Activated gamma-delta T cell treated with Interleukin-2 at 50 U/mL for 16 hours (primary cell): ENCODE results near the gene PLAC8L1.

ENCODE experiments used
- DNase-seq: peaks from one replicate; pipeline ENCODE4 v3.0.0-alpha.2; 2020

Gene PLAC8L1

DNA sequence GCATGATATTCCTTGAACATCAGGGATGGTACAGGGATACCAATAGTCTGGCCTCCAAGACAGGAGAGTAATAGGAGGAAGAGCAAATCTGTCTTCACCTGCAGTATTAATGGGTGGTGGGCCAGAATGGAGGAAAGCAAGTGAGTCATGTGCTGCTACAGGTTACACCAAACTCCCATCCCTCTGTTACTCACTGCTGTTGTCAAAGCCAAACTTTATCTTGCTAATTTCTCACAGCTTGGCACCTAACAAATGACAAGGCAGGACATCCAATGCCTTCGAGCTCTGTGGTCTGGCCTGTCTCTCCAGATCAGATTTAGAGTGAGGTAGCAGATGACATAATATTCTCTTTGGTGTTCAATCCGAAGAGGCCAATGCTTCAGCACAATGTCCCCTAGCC is 26.8 kb downstream of the PLAC8L1 start:
- no peak for DNase-seq

GRCh38 chr5:146076455-146076854 is 28.9 kb downstream of the PLAC8L1 start:
- DNase-seq, result no peak

DNA sequence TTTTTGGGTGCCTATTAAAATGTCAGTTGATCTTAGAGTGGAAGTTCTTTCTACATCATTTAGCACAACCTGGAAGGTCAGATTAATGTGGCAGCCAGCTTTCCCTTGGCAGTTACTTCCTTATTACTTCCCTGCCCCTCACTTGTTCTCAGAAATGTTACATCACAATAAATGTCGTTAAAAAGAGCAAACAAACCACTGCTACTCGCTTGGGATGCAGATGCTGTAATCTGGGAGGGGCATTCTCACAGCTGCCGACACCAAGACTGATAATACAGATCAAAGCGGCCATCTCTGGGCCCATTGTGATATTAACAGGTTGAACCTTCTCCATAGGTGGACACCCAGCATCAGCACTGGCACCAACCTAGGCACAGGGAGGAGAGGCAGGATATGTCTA is 29.3 kb downstream of the PLAC8L1 start:
- DNase-seq, result no peak

- DNase-seq, result no peak
Measured at GRCh38 chr5:146073239-146073900, 32.0 kb downstream of the PLAC8L1 start.

DNA sequence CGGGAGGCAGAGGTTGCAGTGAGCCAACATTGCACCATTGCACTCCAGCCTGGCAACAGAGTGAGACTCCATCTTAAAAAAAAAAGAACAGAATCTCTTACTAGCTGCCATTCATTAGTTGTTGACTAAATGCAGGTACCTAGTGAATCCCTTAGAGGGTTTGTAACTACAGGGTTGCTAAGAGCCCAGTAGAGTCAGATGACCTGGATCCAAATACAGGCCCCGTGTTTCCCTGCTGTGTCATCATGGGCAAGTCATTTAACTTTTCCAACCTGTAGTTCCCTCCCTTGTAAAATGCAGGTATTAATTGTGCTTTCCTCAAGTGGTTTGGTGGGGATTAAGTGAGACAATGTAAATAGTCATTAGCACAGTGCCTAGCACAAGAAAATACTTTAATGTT is 32.8 kb downstream of the PLAC8L1 start:
- DNase-seq, result no peak

DNA sequence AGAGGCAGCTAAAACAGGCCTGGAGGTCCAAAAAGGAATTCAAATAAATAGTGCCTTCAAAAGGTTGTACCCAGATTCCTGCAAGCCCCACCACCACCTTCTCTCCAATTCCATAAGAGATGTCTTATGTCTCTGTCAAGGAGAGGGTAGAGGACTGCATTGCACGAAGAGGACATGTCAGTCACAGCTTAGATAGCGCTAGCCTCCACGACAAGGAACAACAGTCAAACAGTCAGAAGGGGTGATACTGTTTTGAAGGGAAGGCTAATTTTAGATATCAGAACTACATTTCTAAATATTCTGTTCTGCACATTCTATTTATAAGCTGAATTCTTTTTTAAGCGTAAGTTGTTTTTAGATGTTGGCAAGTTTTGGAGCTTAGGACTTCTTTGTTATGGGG is 34.2 kb downstream of the PLAC8L1 start:
- DNase-seq, result no peak

DNA sequence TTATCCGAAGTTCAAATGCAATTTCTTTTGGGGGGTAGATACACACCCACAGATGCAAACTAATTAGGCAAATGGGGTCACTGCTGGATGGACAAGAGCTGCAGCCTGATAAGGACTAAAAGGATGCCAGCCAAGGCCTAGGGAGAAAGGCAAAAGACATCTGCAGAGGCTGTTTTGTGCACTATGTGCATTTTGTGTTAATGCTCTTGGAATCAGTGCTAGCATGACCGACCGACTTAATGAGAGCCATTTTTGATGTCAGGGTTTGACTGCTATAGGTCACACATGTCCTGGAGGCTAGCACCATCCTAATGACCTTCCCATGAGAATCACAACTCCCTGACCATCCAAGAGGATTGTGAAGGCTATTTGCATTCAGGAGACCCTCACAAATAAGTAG is 34.6 kb downstream of the PLAC8L1 start:
- DNase-seq, result no peak

DNA sequence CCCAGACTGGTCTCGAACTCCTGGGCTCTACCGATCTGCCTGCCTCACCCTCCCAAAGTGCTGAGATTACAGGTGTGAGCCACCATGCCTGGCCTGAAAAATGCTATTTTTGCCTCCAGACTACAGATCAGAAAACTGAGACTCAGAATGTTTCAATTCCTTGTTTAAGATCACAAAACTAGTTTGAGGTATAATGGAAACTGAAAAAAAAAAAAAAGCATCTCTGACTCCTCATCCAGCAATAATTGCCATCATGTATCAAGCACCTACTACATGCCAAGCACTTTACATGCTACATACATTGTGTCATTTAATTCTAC is 35.6 kb downstream of the PLAC8L1 start:
- no peak for DNase-seq

- DNase-seq, result no peak
Measured at GRCh38 chr5:146068977-146069779, 36.2 kb downstream of the PLAC8L1 start.

DNA sequence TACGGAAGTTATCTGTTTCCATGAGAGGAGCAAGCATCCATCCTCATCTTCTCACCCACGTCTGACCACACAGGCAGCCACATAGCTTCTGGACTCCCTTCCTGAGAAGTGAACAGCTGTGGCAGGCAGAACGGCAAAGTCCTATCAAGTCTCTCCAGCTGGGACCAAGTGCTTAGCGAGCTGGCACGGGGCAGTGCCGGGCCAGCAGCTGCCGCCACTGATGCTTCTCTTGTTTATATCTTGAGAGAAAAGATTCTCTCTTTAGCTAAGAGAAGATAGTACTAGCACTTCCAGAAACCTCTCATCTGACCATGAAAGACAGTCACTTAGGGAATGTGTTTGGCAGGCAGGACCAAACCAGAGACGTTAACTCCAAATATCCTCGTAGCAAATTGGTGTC is 37.2 kb downstream of the PLAC8L1 start:
- no peak for DNase-seq

DNA sequence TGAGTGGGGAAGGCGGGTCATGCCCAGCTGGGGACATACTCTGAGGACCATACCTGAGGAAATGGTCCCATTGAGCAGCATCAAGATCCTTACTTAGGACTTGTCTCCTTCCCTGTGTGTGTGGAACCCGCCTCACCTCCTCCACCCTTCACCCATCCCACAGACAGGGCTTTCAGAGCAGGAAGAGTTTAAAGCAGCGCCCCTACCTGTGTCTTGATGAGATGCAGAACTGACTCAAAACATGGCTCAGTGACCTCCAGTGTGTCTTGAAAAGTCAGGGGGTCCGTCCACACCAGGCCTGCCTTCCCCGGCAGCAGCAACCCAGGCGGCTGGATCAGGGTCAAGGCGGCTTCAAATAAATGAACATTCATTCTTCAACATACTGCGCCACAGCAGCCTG is 38.4 kb downstream of the PLAC8L1 start:
- DNase-seq, result no peak

GRCh38 chr5:146060221-146060585 is 45.2 kb downstream of the PLAC8L1 start:
- no peak for DNase-seq

GRCh38 chr5:146059460-146060220 is 45.7 kb downstream of the PLAC8L1 start:
- DNase-seq, result no peak

GRCh38 chr5:146055432-146055831 is 49.9 kb downstream of the PLAC8L1 start:
- DNase-seq, result no peak

GRCh38 chr5:146052780-146053179 is 52.6 kb downstream of the PLAC8L1 start:
- DNase-seq, result no peak

DNA sequence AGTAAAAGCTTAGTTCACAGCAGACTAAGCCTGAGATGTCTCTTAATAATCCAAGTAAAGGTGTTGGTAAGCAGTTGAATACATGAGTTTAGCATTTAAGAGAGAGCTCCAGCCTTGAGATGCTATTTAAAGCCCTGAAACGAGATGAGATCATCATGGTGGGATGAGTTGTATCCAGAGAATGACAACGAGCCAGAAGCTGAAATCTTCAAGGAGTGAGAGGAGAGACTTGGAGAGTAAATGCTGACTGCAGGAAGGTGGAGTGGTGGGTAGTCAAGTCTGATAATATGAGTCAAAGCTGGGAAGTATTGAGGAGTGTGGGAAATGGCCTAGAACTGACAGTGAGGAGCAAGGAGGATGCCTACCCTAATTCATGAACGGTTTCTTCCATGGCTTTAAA is 53.7 kb downstream of the PLAC8L1 start:
- DNase-seq, result no peak

DNA sequence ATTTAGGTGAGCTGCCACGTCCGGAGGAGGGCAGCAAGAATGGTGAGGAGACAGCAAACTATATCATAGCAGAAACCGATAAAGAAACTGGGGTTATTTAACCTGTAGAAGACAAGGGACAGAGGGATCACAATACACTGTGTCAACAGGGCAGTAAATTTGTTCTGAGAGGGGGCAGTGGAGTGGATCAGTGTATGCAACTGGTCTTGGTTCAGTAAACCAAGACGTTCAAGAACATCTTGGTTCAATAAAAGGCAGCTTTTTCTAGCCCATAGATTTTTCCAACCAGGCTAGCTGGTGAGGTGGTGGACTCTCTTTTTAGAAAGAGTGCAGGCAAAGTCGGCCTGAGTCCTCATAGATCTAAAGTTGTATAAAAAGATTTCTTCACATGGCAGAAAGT is 55.3 kb downstream of the PLAC8L1 start:
- DNase-seq, result no peak

DNA sequence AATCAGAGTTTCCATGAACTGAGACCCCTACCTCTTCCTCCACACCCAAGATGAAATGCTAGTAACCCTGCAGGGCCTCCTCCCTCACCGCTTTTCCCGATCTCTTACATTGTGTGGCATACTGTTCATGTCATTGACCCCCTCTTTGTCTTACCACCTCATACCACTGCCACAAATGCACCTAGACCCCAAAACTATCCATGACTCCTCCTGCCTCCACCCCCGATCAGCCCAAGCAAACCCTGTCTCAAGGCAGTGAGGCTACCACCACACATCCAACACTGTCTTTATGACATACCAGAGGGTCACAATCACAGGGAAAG is 55.7 kb downstream of the PLAC8L1 start:
- no peak for DNase-seq

DNA sequence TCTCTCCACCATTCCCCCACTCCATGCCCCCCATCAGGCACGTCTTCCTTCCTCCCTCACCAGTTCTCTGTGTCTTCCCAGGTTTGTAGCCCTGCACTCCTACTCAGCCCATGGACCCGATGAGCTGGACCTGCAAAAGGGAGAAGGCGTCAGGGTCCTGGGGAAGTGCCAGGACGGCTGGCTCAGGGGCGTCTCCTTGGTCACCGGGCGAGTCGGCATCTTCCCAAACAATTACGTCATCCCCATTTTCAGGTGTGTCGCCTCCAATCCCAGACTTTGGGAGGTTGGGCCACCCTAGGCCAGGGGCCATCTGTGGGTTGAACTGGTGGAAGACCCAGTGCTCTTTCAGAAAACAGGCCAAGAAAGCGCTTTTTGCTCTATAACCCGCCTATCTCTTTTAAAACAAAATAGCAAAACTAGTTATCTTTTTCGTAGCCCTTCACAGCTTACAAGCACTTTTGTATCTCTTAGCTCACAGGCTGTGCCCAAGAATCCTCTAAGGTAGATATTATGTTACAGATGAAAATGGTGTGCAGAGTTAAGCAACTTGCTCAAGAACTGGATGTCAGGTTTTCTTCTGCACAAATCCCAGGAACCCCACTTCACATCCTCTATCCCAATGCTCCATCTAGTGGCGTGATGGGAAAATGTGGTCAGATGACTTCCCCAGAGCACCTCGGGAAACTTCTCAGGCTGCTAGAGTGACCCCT is 56.2 kb downstream of the PLAC8L1 start:
- no peak for DNase-seq

- no peak for DNase-seq
Measured at GRCh38 chr5:146047396-146047795, 58.0 kb downstream of the PLAC8L1 start.

DNA sequence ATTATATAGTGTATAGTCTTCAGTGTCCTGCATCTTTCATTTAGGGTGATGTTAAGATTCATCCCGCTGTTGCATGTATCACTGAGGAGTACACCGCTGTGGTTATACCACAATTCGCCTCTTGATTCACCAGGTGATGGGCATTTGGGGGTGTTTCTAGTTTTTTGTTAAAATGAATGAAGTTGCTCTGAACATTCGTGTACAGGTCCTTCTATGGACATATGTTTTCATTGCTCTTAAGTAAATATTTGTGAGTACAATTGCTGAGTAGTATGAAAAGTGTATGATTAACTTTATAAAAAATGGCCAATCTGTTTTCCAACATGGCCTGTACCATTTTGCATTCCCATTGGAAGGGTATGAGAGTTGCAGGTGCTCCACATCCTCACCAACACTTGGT is 61.7 kb downstream of the PLAC8L1 start:
- DNase-seq, result no peak

GRCh38 chr5:146042628-146043279 is 62.6 kb downstream of the PLAC8L1 start:
- DNase-seq, result no peak

DNA sequence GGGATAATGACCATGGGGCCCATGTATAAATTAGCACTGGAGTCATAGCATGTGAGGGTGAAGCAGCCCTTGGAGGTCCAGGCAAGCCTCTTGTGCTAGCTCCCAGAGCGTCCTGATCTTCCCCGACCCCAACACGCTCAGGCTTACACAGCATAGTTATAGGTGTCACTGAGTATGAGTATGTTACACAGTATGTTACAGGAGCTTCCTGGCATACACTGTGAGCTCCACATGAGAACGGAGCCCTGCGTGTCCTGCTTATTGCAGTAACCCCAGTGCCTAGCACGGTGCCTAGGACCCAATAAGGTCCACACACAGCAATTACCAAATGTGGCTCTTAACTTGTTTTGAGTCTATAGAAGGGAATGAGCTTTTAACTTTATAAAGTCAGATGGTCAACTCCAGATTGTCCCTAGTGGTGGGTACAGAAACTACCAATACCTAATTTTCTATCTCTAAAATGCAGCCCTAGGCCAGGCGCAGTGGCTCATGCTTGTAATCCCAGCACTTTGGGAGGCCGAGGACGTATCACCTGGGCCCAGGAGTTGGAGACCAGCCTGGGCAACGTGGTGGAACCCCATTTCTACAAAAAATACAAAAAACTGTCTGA is 64.1 kb downstream of the PLAC8L1 start:
- no peak for DNase-seq
